ENCODE data around the gene APC2.
"Not testable (repeated sequence)": the region's sequence is repeated elsewhere in the genome, so short reads cannot be mapped to it uniquely, and the experiment has no call there.

Gene APC2

GRCh38 chr19:1412995-1413800 is 36.7 kb upstream of the APC2 start:
- no peak for DNase-seq

DNA sequence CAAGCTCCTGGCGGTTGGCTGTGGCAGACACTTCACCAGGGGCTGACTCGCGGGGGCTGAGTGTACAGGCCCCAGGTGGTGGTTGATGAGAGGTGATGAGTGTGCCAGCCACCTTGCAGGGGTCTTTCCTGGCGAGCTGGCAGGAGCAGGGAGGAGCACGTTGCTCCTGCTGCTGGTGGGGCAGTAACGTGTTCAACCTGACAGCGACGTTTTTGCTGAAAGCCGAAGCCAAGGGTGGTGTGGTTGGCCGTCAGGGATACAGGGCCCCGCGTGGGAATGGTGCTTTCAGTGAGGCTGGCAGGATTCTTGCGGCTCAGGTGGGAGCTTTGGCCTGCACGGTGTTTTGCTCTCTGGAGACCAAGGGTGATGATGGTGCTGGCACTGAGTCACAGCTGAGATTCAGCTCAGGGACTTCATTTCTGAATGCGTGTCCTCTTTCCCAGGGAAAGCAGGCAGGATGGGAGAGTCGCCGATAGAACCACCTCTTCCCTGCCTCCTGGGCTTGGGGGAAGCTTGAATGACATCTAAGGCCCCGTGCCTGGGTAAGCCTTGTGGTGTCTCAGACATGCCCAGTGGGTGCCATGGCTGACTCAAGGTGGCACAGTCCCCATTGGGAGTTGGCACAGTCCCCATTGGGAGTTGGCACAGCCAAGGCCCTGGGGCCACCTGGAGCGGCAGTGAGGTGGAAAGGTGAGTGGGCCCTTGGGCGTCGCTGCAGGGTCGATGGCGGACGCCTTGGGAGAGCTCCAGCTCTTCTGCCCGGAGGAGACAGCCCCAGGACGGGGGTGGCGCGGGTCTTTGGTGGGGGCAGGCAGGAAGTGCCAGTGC is 33.7 kb upstream of the APC2 start:
- no peak for DNase-seq

DNA sequence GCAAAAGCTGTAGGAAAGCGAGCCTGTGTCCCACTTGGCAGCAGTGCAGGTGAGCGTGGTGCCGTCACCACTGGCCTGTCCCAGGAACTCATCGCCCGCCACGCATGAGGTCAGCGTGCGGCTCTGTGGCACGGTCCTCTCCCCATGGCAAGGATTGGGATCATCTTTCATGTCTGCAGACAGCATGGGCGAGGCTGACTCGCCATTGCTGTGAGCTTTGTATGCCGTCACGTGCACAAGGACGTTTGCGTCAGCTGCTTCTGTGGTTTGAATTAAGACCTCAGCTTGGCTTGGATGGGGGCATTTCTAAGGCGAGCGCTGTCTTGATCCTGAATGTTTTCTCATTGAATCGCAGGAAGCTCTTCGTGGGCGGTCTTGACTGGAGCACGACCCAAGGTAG is 32.8 kb upstream of the APC2 start:
- DNase-seq, result no peak

DNA sequence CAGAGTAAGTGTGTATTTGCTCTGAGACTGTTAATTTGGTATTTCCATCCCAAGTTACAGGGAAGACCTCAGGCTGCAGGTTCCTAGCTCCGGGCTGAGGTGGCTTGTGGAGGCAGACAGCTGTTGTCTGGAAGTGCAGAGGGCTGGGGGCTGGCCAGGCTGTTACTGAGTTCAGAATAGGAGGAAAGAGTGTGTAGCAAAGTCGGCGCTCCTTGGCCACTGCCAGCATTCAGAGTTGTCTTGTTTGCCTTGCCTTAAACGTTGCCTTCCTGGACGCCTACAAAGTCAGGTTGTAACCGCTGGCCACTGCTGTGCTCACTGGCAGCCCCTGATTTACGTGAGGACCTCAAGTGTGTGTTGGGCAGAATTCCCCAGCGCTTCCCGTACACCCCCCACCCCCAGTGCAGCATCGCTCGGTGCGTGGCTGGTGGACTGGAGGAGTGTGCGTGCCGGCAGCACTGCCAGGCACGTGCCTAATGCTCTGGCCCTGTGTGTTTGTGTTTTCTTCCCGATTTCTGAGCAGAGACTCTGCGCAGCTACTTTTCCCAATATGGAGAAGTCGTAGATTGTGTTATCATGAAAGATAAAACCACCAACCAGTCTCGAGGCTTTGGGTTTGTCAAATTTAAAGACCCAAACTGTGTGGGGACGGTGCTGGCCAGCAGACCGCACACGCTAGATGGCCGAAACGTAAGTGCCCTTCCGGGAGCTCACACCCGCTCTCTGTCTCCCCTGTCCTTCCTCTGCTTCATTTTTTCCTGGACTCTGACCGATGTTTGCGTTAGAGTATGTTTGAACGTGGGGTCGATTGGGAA is 32.0 kb upstream of the APC2 start:
- DNase-seq, result no peak

DNA sequence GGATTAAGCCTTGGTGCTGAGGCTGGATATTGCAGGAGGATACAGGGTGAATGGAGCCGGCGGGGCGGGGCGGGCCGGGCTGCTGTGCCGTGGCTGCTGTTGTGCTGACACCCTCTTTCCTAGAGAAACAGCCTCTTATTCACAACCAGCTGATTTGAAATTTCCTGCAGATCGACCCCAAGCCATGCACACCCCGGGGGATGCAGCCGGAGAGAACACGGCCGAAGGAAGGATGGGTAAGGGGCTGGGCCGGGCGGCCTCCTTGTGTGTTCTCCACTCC is 31.5 kb upstream of the APC2 start:
- no peak for DNase-seq

- DNase-seq, result no peak
Observed at GRCh38 chr19:1418951-1419738, 30.8 kb upstream of the APC2 start.

DNA sequence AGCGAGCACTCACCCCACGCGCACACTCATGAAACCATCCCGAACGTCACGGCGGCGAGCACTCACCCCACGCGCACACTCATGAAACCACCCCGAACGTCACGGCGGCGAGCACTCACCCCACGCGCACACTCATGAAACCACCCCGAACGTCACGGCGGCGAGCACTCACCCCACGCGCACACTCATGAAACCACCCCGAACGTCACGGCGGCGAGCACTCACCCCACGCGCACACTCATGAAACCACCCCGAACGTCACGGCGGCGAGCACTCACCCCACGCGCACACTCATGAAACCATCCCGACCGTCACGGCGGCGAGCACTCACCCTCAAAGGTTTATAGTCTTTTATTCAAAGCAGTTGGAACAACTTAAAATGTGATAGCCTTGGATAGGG is 29.8 kb upstream of the APC2 start:
- not testable (repeated sequence) for DNase-seq

- DNase-seq, result no peak
Observed at GRCh38 chr19:1420590-1420989, 29.3 kb upstream of the APC2 start.

DNA sequence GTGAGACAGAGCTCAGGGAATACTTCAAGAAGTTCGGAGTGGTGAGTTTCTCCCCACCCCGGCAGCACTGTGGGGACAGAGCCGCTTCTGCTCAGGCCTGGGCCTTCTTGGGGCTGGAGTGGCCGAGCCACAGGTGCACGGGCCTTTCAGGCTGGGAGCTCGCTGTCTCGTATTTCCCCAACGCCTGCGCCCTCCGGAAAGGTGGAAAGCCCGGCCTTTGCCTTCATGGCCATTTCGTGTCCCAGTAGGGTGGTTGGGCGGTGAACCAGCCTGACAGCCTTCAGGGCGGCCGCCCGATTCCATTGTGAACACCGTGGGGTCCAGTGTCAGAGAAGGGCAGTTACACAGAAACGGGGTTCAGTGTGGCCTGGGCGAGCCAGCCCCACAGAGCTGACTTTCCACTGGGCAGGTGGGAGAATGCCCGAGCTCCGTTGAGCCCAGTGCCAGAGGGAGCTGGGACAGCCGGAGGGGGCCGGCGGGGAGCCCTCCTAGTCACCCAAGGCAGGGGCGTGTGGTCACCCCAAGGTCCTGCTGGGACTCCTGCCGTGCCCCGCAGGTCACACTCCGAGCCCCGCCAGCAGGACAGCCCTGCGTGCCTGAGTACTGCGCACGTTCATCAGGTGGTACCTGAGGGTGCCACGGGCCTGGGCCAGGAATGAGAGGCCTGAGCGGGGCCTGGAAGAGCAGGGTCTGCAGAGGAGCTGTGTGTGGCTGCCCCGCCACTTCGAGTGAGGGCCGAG is 28.5 kb upstream of the APC2 start:
- DNase-seq, result no peak

- no peak for DNase-seq
Observed at GRCh38 chr19:1421958-1422305, 28.0 kb upstream of the APC2 start.

DNA sequence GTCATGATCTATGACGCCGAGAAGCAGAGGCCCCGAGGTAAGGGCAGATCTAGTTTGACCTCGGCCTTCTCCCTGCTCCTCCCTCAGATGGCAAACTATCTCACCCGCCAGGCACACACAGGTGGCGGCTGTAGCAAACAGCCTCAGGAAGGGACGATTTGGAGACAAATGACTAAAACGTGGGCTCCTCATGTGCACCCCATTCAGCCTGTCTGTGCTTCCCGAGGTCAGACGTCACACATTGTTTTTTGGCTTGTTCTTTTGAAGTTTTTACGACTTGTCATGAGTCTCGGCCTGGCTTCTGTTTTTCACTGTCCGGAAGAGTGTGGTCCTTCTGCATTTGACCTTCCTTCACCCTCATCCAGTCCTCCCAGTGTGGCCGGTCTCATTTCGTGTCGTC is 27.6 kb upstream of the APC2 start:
- no peak for DNase-seq

DNA sequence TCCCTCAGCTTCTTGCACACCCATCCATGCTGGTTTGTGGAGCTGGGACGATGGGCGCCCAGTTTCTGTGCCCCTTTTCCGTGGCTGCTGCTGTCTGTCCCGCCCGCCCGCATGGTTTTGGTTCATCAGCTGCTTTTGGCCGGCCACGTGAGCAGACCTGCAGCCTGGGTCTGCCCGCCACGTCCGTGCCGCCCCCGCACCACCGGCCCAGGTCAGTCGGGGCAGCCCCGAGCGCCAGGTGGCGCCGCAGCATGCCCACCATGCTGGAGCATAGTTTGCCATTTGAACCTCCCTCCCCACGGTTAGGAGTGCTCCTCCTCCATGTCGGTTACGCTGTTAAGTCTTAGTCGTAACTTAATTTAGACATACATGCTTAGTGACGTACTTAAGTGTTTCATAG is 27.0 kb upstream of the APC2 start:
- DNase-seq, result no peak

GRCh38 chr19:1423436-1424191 is 26.3 kb upstream of the APC2 start:
- DNase-seq, result no peak

GRCh38 chr19:1424192-1424955 is 25.5 kb upstream of the APC2 start:
- no peak for DNase-seq

- DNase-seq, result no peak
Observed at GRCh38 chr19:1425102-1425837, 24.7 kb upstream of the APC2 start.

DNA sequence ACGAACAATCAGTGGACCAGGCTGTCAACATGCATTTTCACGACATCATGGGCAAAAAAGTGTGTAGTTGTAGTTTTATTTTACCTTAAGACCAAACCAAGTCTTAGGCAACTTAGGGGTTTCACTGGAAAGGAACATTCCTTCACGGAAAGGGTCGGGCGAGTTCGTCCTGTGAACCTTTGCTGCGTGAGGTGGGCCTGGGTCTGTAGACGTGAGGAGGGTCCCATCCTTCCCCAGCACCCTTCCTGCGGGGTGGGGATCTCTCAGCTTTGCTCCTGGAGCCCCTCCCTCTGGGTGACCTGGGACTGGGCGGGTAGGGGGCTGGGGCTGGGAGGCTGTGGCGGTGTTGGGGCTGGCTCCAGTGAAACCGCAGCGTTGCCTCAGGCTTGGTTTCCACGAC is 24.0 kb upstream of the APC2 start:
- no peak for DNase-seq

- no peak for DNase-seq
Observed at GRCh38 chr19:1426736-1427135, 23.2 kb upstream of the APC2 start.

DNA sequence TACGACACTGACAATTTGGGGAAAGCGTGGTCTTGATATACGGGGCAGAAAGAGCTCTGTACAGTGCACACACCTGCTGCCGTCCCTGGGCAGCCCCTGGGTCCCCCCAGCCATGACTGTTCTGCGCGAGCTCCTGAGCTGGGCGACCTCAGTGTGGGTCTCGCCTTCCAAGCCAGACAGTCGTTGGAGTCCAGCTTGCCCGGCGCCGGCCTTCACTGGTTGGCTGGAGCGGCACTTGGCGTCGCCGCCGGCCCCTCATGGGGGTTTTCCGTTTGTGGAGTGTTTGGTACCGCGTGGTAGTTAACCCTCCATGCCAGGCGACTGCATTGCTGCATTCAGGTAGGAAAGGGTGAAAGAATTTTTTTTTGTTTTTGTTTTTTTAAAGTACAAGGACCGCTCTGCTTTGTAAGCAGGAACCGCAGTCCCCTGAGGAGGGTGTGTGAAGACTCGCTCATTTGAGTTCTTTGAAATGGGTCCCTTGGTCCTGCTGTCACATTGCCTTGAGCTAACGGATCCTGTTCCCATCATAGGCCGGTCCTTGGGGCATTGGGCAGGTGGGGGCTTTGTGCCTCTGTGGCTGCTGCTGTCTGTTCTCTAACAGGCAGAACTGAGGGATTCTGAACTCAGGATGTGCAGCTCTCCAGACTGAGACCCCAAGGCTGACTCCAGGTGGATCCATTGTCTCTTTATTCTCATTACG is 22.6 kb upstream of the APC2 start:
- no peak for DNase-seq

DNA sequence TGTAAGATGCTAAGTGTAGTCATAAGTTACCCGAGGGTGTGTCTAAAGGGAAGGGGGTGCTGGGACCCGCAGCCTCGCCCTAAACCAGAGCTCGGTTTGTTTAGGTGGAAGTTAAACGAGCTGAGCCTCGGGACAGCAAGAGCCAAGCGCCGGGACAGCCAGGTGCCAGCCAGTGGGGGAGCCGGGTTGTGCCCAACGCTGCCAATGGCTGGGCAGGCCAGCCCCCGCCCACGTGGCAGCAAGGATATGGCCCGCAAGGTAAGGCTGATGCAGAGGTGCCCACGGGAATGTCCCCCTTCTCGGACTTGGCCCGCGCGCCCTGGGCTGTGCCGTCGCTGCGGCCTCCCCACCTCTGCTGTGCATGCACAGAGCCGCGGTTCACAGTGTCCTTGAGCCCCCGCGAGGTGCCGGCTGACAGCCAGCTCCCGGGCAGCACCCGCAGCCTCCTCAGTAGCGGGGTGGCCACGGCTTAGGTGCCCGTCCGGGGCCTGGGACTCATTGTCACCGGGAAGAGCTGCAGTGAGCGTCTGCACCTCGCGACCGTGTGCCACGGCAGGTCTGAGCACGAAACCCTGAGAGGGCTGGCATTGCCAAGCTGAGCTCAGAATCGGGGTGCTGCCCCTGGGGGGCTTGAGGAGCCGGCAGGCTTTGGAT is 21.1 kb upstream of the APC2 start:
- DNase-seq, result no peak

Data from NCI-H510A treated with DMSO at 0.1 percent for 48 hours (cell line).